ENCODE data around the gene HMGB2. TPM values are rescaled to one million over a fixed set of nuclear protein-coding genes. Genes with fewer than 3 reads are reported as not detected.
A peak's percentile ranks its signal among the peaks of the same experiment; 100 is the strongest.

HMGB2 gene
- total RNA-seq, 1 donor from 2014 or later, result 36.1 TPM

GRCh38 chr4:173334891-173335752 lies 964 bp upstream of the HMGB2 start:
- peak overlapping the region in 1 of 2 donors; percentile 66 for H3K27ac ChIP-seq
- TF ChIP-seq CTCF (IDR thresholded peaks at IDR 0.05), result peak in 1 of 3 experiments; percentile 3
- H3K36me3 ChIP-seq, result peaks cover 4 to 11% of the 10 kb centered on the region in 2 donors
- intact Hi-C loops (cut with DNase I), result loop anchor here (1.0 to 5.0 kb wide), 4 partner anchors 35 to 192 kb away; partner anchors contain the start of gene SAP30
- peaks cover 0 to 16% of the 10 kb centered on the region in 2 donors for H3K4me1 ChIP-seq
- no peaks in the 10 kb centered on the region for H3K27me3 ChIP-seq
- peak overlapping the region; percentile 97 to 99 for H3K4me3 ChIP-seq
- H3K9me3 ChIP-seq, result no peaks in the 10 kb centered on the region
- peak; percentile 16 to 74 for DNase-seq (ENCODE audit: low spot score in 2 of 2)

- intact Hi-C loops (cut with DNase I), result loop anchor here (1.0 to 5.0 kb wide), 4 partner anchors 37 to 194 kb away; partner anchors contain the start of gene SAP30
- Histone ChIP-seq H3K27ac (peak overlapping the region; percentile 93 to 98), H3K4me1 (peaks cover 0 to 17% of the 10 kb centered on the region in 2 donors), H3K4me3 (peak overlapping the region; percentile 97 to 99), H3K36me3 (peaks cover 4 to 25% of the 10 kb centered on the region in 2 donors), H3K9me3 (no peaks in the 10 kb centered on the region), H3K27me3 (no peaks in the 10 kb centered on the region)
- TF ChIP-seq CTCF (IDR thresholded peaks at IDR 0.05), result no peak
- DNase-seq (ENCODE audit: low spot score in 2 of 2), result peak; percentile 14 to 76
These were observed 487 bp downstream of the HMGB2 start for GRCh38 chr4:173333658-173334084.

- Histone ChIP-seq H3K36me3 (peaks cover 8 to 31% of the 10 kb centered on the region in 2 donors), H3K4me3 (peak overlapping the region; percentile 97 to 99), H3K27me3 (no peaks in the 10 kb centered on the region), H3K9me3 (no peaks in the 10 kb centered on the region), H3K4me1 (peaks cover 0 to 17% of the 10 kb centered on the region in 2 donors), H3K27ac (peak overlapping the region; percentile 93 to 98)
- TF ChIP-seq CTCF (IDR thresholded peaks at IDR 0.05), result no peak
- no peak for DNase-seq (ENCODE audit: low spot score in 2 of 2)
- intact Hi-C loops (cut with DNase I), result loop anchor here (5.0 kb wide), 2 partner anchors 159 to 194 kb away; no protein-coding TSS in a partner anchor
These were observed 1.0 kb downstream of the HMGB2 start for GRCh38 chr4:173332963-173333657.

- intact Hi-C loops (cut with DNase I), result loop anchor here (5.0 kb wide), 2 partner anchors 160 to 195 kb away; no protein-coding TSS in a partner anchor
- no peaks in the 10 kb centered on the region for H3K27me3 ChIP-seq
- no peak for TF ChIP-seq CTCF (IDR thresholded peaks at IDR 0.05)
- DNase-seq (ENCODE audit: low spot score in 2 of 2), result no peak
- peaks cover 12 to 37% of the 10 kb centered on the region in 2 donors for H3K36me3 ChIP-seq
- H3K9me3 ChIP-seq, result no peaks in the 10 kb centered on the region
- peaks cover 0 to 17% of the 10 kb centered on the region in 2 donors for H3K4me1 ChIP-seq
- peak overlapping the region; percentile 97 to 99 for H3K4me3 ChIP-seq
- peak overlapping the region; percentile 93 to 98 for H3K27ac ChIP-seq
These were observed 2.1 kb downstream of the HMGB2 start for GRCh38 chr4:173332021-173332487.

- Histone ChIP-seq H3K36me3 (peaks cover 18 to 45% of the 10 kb centered on the region in 2 donors), H3K27me3 (no peaks in the 10 kb centered on the region), H3K9me3 (no peaks in the 10 kb centered on the region), H3K27ac (peak overlapping the region; percentile 8 to 11), H3K4me1 (peaks cover 0 to 17% of the 10 kb centered on the region in 2 donors), H3K4me3 (no peak overlapping the region)
- TF ChIP-seq CTCF (IDR thresholded peaks at IDR 0.05), result no peak
- intact Hi-C loops (cut with DNase I), result loop anchor here (5.0 kb wide), 2 partner anchors 162 to 197 kb away; no protein-coding TSS in a partner anchor
- DNase-seq (ENCODE audit: low spot score in 2 of 2), result no peak
These were observed 3.6 kb downstream of the HMGB2 start for GRCh38 chr4:173330590-173330989.
